H1 (cell line): ENCODE data around the gene C1orf116. TPM values are rescaled to one million over a fixed set of nuclear protein-coding genes. Genes with fewer than 3 reads are reported as not detected.

Source experiments
- BRCA1 ChIP-seq: IDR thresholded peaks from 2 replicates; pipeline ENCODE4 v1.6.1; 2012; ENCODE audit warnings: low read depth, low read length, improper control_type of control experiment
- CHD1 ChIP-seq: IDR thresholded peaks from 2 replicates; pipeline ENCODE4 v1.6.1; 2012; ENCODE audit warnings: low read depth, low read length, improper control_type of control experiment
- SIX5 ChIP-seq: IDR thresholded peaks from 2 replicates; pipeline ENCODE4 v1.6.1; 2011; ENCODE audit warnings: mild to moderate bottlenecking, low read depth, low read length
- polyA plus RNA-seq, 7 experiments: library from polyadenylated mRNA; depleted of rRNA in 3 of 7; stranded (reverse) in 5 of 7; unstranded in 2 of 7; fragments of >200 nt in 5 of 7; fragments of 200-250 nt in 2 of 7; gene quantifications; 1 replicate in 5 of 7; 2 replicates in 1 of 7; 4 replicates in 1 of 7; pipeline versions ENCODE4 v1.2.1 to v1.2.3, GENCODE V29; 2011 to 2013; ENCODE audit warnings: missing spikeins in 2 of 7, mixed read lengths in 2 of 7
- total RNA-seq: library from RNA; stranded (reverse); fragmentation: NEBNext Ultra II Directional; extraction: Animal tissue kit (Norgen Biotek cat#: 25700); gene quantifications from 2 replicates; pipeline ENCODE4 v1.2.1, GENCODE V29; 2021

C1orf116 gene
- total and polyA plus RNA-seq, 2 of the 8 experiments (the other 6 are each of a cell fraction or from before 2014, with no cell fraction given): 2.2 to 3.9 TPM

DNA sequence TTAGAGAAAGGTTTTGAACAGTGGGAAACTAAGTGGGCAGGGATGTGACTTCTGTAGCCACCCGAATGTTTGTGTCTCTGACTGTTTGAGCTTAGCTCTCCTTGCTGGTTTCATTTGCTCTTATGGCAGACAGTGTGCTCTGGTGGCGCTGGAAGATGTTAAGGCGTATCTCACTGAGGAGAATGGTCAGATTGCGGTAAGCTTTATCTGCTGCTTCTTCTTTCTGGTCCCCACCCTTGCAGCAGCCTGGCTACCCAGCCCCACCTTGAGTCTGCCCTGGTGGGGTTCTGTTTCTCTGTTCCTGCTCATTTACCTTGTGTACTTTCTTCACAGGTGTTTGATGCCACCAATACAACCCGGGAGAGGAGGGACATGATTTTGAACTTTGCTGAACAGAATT lies 30.5 kb upstream of the C1orf116 start (continued):
- no peak for TF ChIP-seq CHD1
- TF ChIP-seq BRCA1: no peak
- TF ChIP-seq SIX5: no peak
